Limb (tissue), 2 donors: Measurements from ENCODE around the gene PGGHG.
A peak's percentile ranks its signal among the peaks of the same experiment; 100 is the strongest.
"Not testable (repeated sequence)": the region's sequence is repeated elsewhere in the genome, so short reads cannot be mapped to it uniquely, and the experiment has no call there.

Experiments
- DNase-seq, 2 donors: peaks; one replicate each; pipeline ENCODE4 v3.0.0-alpha.2; 2016; ENCODE audit errors: extremely low spot score in 2 of 2

Gene PGGHG

GRCh38 chr11:329886-330253, 40.9 kb downstream of the PGGHG start:
- DNase-seq = no peak

GRCh38 chr11:330307-330693, 41.4 kb downstream of the PGGHG start:
- no peak for DNase-seq

DNA sequence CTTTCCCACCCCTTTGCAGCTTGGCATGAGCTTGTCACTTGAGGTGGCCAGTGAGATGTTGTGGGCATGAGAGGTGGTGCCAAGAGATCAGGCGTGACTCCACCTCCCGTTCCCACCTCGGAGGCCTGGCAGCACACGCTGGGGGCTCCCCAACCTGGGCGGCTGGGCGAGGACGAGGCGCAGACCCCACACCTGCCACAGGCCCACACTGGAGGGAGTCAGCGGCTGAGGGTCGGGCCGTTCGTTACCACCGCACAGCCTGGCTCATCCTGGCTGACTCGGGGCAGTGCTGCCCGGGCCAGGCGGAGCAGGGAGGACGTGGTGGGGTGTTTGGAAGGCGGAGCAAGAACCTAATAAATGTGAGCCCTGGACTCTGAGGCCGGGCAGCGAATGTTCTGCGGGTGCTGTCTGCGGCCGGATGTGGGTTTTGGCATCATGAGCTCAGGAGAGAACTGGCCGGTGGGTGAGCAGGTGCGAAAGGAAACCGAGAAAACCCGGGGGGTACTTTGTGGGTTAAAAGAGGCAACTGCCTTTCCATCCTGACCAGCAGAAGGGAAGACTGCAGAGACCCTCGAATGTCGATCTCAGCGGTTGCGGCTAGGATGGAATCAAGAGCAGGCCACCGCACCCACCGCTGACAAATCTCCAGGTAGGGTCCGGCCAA, 41.9 kb downstream of the PGGHG start:
- DNase-seq = no peak

GRCh38 chr11:331358-332060, 42.6 kb downstream of the PGGHG start:
- DNase-seq = no peak

GRCh38 chr11:332651-333480, 43.9 kb downstream of the PGGHG start:
- no peak for DNase-seq

DNA sequence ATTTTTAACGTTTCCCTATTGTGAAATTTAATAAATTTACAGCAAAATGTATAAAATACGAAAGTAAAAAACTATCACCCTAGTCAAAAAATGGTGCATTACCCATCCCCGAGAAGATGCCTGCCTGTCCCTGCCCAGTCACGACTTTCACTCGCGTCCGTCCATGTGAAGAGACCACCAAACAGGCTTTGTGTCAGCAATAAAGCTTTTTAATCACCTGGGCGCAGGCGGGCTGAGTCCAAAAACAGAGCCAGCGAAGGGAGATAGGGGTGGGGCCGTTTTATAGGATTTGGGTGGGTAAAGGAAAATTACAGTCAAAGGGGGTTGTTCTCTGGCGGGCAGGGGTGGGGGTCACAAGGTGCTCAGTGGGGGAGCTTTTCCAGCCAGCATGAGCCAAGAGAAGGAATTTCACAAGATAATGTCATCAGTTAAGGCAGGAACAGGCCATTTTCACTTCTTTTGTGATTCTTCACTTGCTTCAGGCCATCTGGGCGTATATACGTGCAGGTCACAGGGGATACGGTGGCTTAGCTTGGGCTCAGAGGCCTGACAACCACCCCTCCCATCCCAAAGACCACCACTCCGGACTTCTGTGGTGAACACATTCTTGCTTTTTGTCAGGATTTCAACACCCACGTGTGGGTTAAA, 44.8 kb downstream of the PGGHG start:
- DNase-seq = not testable (repeated sequence)

- DNase-seq = peak in 1 of 2 donors; percentile 62
These were observed 45.5 kb downstream of the PGGHG start for GRCh38 chr11:334264-334994.

DNA sequence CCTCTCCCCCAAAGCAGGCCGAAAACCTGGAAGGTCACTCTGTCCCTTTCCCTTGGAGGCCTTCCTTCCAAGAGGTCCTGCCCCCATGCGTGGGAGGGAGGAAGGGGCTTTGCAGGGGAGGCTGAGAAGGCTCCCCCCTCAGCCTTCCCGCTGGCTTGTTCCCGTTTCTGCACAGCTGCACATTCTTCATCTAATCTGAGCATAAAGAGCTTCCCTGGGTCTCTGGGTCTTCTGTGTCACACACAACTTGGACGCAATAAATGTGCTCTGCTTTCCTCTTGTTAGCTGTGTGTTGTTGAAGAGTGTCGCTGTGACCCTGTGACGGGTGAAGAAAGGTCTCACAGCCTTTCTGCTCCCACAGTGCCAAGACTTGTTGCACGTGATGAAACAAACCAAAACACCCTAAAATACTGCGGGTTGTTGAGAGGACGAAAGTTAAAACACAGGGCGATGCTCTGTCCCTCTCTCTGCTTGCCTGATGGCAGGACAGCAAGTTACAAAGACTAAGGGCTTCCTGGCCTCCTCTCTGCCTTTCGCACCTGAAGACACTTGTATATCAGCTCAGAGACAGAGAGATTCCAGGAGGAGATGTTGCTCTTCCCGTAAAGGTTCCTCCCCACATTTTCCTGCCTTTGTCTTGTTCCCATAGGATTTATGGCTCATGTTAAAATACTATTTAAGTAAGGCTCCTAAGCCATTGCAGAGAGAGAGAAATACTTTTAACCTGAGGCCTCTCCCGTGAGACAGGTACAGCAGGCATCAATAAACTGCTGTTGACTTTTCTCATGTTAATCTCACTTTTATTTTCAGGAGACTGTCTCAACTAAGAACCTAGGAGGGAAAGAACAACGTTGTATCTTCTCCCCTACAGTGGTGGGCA, 47.1 kb downstream of the PGGHG start:
- DNase-seq = peak in 1 of 2 donors; percentile 84

DNA sequence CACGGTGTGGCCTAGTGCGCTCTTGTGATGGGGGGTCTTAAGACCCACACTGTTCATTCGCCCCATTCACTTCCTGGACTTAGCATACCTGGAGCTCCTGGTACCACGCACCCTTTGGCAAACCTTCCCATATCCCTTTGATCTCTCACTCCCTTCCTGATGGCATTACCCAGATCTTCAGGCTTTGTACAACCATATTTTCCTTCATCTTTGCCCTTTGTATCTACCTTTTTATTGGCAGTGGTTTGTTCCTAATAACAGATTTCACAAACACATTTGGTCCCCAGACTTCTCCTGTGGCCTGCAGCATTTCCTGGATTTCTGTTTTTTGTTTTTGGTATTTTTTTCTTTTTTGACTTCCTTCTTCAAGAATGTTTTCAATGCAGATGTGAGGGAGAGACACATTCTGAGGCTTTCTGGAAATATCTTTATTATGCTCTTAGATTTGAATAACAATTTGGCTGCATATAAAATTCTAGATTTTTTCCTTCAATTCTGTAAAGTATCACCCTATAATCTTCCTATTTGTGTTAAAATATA, 47.8 kb downstream of the PGGHG start:
- DNase-seq = no peak

- no peak for DNase-seq
These were observed 48.8 kb downstream of the PGGHG start for GRCh38 chr11:337711-338110.

GRCh38 chr11:339963-340362, 51.0 kb downstream of the PGGHG start:
- no peak for DNase-seq

- no peak for DNase-seq
These were observed 51.9 kb downstream of the PGGHG start for GRCh38 chr11:340539-341512.

- no peak for DNase-seq
These were observed 53.4 kb downstream of the PGGHG start for GRCh38 chr11:342328-342727.

DNA sequence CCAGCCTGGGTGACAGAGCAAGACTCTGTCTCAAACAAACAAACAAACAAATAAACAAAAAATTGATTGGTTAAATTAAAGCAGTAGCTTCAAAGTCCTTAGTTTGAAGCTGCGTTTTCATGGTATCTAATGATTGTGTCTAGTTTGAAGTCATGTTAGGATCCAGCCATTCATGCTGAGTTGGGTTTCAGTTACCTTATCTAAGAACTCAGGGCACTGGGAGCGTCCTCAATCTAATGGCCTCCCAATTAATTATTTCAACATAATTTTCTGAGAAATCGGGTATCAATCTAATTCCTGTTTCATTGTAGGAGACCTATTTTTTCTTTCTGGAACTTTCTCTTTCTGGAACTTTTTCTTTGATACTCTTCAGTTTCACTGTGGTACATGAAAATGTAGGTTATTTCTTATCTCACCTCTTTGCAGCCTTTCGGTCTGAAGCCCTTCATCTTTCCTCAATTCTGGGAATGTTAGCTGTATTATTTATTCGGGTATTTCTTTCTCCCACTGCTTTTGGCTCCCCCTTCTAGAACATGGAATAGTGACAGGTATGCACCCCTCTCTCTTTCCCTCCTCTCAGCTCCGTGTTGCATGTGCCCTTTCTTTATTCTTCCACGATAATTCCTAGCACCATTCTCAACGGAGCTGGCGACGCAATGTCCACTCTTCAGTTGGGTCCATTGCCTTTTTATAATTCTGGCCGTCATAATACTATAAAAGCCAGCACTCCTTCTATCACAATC, 56.1 kb downstream of the PGGHG start:
- no peak for DNase-seq
